ENCODE measurements around the gene NOXA1. TPM values are rescaled to one million over a fixed set of nuclear protein-coding genes. Genes with fewer than 3 reads are reported as not detected.

Gene NOXA1
- total RNA-seq, 1 donor from 2014 or later: 0.89 TPM

DNA sequence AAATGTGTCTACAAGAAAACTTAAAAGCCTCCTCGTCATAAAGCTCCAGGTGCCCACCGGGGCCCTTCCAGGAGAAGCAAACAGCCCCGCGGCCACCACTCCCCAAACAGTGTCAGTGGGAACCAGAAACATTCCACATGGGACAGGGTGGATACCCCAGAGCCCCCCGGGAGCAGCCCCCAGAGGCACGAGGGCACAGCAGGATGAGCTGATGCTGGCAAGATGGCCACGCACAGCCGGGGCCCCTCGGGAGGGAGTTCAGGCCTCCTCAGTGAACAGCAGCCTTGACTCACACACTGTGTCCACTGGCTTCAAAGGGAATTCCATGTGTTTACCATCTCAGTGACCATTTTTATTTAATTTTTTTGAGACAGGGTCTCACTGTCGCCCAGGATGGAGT lies 10.8 kb upstream of the NOXA1 start:
- no peak for DNase-seq (ENCODE audit: low read depth, low spot score)
- Mint-ChIP-seq H3K27me3 (ENCODE audit: low read depth) (no peaks in the 10 kb centered on the region), H3K4me3 (no peak overlapping the region), H3K9me3 (no peaks in the 10 kb centered on the region), H3K27ac (ENCODE audit: unreplicated experiment) (no peak overlapping the region), H3K4me1 (no peaks in the 10 kb centered on the region), H3K36me3 (ENCODE audit: low read depth) (no peaks in the 10 kb centered on the region)
- TF ChIP-seq, protein P1, sequence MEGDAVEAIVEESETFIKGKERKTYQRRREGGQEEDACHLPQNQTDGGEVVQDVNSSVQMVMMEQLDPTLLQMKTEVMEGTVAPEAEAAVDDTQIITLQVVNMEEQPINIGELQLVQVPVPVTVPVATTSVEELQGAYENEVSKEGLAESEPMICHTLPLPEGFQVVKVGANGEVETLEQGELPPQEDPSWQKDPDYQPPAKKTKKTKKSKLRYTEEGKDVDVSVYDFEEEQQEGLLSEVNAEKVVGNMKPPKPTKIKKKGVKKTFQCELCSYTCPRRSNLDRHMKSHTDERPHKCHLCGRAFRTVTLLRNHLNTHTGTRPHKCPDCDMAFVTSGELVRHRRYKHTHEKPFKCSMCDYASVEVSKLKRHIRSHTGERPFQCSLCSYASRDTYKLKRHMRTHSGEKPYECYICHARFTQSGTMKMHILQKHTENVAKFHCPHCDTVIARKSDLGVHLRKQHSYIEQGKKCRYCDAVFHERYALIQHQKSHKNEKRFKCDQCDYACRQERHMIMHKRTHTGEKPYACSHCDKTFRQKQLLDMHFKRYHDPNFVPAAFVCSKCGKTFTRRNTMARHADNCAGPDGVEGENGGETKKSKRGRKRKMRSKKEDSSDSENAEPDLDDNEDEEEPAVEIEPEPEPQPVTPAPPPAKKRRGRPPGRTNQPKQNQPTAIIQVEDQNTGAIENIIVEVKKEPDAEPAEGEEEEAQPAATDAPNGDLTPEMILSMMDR (conservative IDR thresholded peaks at IDR 0.05): no peak

DNA sequence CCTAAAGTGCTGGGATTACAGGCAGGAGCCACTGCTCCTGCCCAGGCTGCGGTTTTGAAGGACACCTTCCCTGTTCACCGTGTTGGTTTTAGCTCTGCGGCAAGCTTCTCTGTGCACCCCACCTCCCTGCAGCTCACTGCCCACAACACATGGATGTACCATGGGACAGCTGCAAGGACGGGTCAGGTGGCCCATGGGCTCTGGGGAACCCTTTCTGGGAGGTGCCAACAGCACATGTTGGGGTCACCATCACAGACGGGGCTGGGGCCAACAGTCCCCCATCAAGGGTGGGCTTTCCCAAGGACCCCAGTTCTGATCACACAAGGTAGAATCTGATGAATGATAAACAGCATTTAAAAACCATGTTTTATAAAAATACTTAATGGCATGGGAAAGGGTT lies 7.7 kb upstream of the NOXA1 start:
- Mint-ChIP-seq H3K36me3 (ENCODE audit: low read depth) (no peaks in the 10 kb centered on the region), H3K4me3 (no peak overlapping the region), H3K27me3 (ENCODE audit: low read depth) (no peaks in the 10 kb centered on the region), H3K9me3 (no peaks in the 10 kb centered on the region), H3K27ac (ENCODE audit: unreplicated experiment) (no peak overlapping the region), H3K4me1 (no peaks in the 10 kb centered on the region)
- TF ChIP-seq, protein P1 (conservative IDR thresholded peaks at IDR 0.05): no peak
- DNase-seq (ENCODE audit: low read depth, low spot score): no peak

DNA sequence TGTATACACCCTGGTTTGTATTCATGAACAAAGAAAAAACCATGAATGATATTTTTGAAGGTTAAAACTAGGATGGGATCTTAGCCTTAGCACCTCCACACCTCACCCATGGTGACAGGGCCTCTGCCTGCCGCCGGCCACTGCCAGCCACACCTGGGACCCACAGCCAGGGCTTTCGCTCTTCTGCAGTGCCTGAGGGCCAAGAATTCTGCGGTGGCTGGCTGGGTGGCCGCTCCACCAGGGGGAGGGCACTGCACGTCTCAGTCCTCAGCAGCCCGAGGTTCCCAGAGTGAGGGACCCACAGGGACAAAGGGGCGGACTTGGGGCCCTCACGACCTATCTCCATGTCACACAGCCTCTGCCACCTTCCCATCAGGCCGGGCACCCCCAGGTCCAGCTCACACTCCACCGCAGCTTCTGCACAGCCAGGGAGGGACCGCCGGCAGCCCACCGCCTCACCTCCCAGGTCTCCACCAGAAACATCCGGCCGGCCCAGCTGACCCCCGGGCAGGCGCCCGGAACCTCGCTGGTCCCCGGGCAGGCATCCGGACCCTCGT lies 7.1 kb upstream of the NOXA1 start:
- Mint-ChIP-seq H3K9me3 (no peaks in the 10 kb centered on the region), H3K4me1 (no peaks in the 10 kb centered on the region), H3K27me3 (ENCODE audit: low read depth) (no peaks in the 10 kb centered on the region), H3K27ac (ENCODE audit: unreplicated experiment) (no peak overlapping the region), H3K4me3 (no peak overlapping the region), H3K36me3 (ENCODE audit: low read depth) (no peaks in the 10 kb centered on the region)
- TF ChIP-seq, protein P1 (conservative IDR thresholded peaks at IDR 0.05): no peak
- DNase-seq (ENCODE audit: low read depth, low spot score): no peak

DNA sequence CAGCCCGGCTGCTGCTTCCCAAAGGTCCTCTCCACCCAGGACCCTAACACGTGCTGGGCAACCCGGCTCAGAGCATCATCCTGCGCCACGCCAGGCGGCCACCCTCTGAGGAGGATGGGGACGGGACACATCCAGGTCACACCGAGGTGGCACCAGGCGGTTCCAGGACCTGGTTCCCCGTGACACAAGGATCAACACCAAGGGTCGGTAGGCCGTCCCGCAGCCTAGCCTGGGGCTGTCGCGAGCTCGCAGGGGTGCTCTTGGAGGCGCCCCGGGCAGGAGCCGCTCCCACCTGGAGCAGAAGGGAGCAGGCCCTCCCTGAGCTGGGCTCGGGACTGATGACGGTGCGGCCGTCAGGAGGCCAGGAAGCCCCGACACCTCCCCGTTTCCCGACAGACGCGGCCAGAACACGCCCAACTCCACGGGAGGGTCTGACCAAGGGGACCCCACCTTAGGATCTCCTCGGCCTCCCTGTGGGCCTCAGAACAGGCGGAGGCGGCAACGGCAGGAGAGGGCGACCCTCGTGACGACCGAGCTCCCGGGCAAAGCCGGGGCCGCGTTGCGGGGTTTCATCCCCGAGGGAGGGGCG lies 6.5 kb upstream of the NOXA1 start:
- H3K36me3 Mint-ChIP-seq (ENCODE audit: low read depth): no peaks in the 10 kb centered on the region
- H3K9me3 Mint-ChIP-seq: no peaks in the 10 kb centered on the region
- no peak for DNase-seq (ENCODE audit: low read depth, low spot score)
- no peaks in the 10 kb centered on the region for H3K4me1 Mint-ChIP-seq
- no peak overlapping the region for H3K4me3 Mint-ChIP-seq
- H3K27ac Mint-ChIP-seq (ENCODE audit: unreplicated experiment): no peak overlapping the region
- TF ChIP-seq, protein P1 (conservative IDR thresholded peaks at IDR 0.05): no peak
- no peaks in the 10 kb centered on the region for H3K27me3 Mint-ChIP-seq (ENCODE audit: low read depth)

DNA sequence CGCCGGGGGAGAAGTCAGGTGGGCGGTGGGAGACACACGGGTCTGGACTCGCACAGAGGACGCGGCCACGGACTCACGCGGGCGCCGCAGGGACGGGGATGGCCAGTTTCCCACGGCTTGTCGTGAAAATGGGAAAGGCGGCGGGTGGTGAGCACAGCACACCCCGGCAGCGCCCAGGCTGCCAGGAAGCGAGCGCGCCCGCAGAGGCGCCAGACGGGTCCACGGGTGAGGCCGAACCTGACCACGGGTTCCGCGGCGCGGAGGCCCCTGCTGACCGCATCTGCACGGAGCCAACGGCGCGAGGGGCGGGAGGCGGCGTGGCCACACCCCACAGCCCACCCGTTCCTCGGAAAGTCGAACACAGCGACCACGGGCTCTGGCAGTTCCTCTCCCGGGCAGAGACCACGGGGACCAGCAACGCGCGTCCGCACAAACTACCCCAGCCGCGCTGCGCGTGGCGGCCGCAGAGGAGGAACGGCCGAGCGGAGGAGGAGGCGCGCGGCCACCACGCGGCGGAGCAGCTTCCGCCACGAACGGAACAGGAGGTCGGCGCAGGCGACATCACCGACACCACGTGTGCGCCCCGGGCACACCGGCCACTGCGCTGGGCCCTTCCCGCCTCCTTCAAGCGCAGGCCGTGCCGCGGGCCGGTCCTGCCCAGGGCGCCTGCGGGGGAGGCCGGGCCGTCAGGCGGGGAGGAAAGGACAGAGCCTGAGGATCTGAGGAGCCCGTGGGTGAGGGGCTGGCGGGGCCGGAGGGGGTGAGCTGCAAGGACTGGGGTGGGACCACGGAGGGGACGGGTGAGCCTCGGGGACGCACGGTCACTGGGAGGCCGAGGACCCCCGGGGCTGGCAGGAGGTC lies 5.8 kb upstream of the NOXA1 start:
- TF ChIP-seq, protein P1 (conservative IDR thresholded peaks at IDR 0.05): no peak
- Mint-ChIP-seq H3K4me3 (no peak overlapping the region), H3K4me1 (peaks cover 7% of the 10 kb centered on the region), H3K27ac (ENCODE audit: unreplicated experiment) (no peak overlapping the region), H3K9me3 (no peaks in the 10 kb centered on the region), H3K27me3 (ENCODE audit: low read depth) (no peaks in the 10 kb centered on the region), H3K36me3 (ENCODE audit: low read depth) (no peaks in the 10 kb centered on the region)
- DNase-seq (ENCODE audit: low read depth, low spot score): no peak

Measured in neural crest cell (in vitro differentiated cells).